Measurements from ENCODE around the gene TCL1A. TPM values are rescaled to one million over a fixed set of nuclear protein-coding genes. Genes with fewer than 3 reads are reported as not detected.

Gene TCL1A
- total and polyA plus RNA-seq, 10 of the 15 experiments (the other 5 are each of a cell fraction or from before 2014, with no cell fraction given) = 5.9 to 283 (median 113) TPM

GRCh38 chr14:95725685-95726336, 11.9 kb upstream of the TCL1A start (continued):
- TF ChIP-seq FOXK2 (IDR thresholded peaks at IDR 0.05) = no peak
- peak; percentile 18; the same call in 1 of the 2 replicates for TF ChIP-seq CREM (IDR thresholded peaks at IDR 0.05; ENCODE audit: low read depth)
- TF ChIP-seq NFXL1 (IDR thresholded peaks at IDR 0.05; ENCODE audit: borderline replicate concordance) = no peak
- TF ChIP-seq EP300 (IDR thresholded peaks at IDR 0.05; ENCODE audit: borderline replicate concordance in 1 of 2, control insufficient read depth in 1 of 2, low read depth in 2 of 2, low read length in 2 of 2) = peak in 1 of 2 experiments; percentile 28; a peak in 1 of 4 replicates
- no peak for TF ChIP-seq ASH2L (IDR thresholded peaks at IDR 0.05; ENCODE audit: borderline replicate concordance, low read depth)
- peak; percentile 66; the same call in 1 of the 2 replicates for TF ChIP-seq NR2F1 (conservative IDR thresholded peaks at IDR 0.05)
- no peak; the same call in 1 of the 2 replicates for TF ChIP-seq TARDBP (IDR thresholded peaks at IDR 0.05; ENCODE audit: borderline replicate concordance)
- TF ChIP-seq MTA2 (IDR thresholded peaks at IDR 0.05; ENCODE audit: low read depth) = peak; percentile 57; the same call in 1 of the 2 replicates
- no peak for TF ChIP-seq USF2 (IDR thresholded peaks at IDR 0.05; ENCODE audit: borderline replicate concordance, low read depth, low read length)
- no peak for TF ChIP-seq WRNIP1 (IDR thresholded peaks at IDR 0.05; ENCODE audit: borderline replicate concordance, low read depth, low read length)
- 0 out of 2 replicates have a peak, but pooled peaks have one; percentile 23 for TF ChIP-seq RELB (IDR thresholded peaks at IDR 0.05; ENCODE audit: low read depth)
- TF ChIP-seq RAD21 (IDR thresholded peaks at IDR 0.05; ENCODE audit: insufficient read depth, low read depth, low read length) = peak; percentile 45; the same call in 1 of the 2 replicates
- TF ChIP-seq NR2C2 (IDR thresholded peaks at IDR 0.05; ENCODE audit: borderline replicate concordance, control insufficient read depth, insufficient read length, low read depth) = no peak
- TF ChIP-seq IRF5 (IDR thresholded peaks at IDR 0.05; ENCODE audit: borderline replicate concordance) = no peak
- TF ChIP-seq GABPA (IDR thresholded peaks at IDR 0.05; ENCODE audit: low read depth) = no peak
- no peak for TF ChIP-seq ZBED1 (IDR thresholded peaks at IDR 0.05; ENCODE audit: borderline replicate concordance)
- TF ChIP-seq EGR1 (IDR thresholded peaks at IDR 0.05; ENCODE audit: borderline replicate concordance in 1 of 2, low read depth in 2 of 2, low read length in 2 of 2) = no peak
- no peak for TF ChIP-seq SIN3A (IDR thresholded peaks at IDR 0.05; ENCODE audit: low read depth, low read length)
- TF ChIP-seq E4F1 (IDR thresholded peaks at IDR 0.05; ENCODE audit: borderline replicate concordance, partially characterized antibody) = no peak
- no peak for TF ChIP-seq FOXM1 (IDR thresholded peaks at IDR 0.05; ENCODE audit: low read depth, low read length)
- TF ChIP-seq RCOR1 (conservative IDR thresholded peaks at IDR 0.05; ENCODE audit: low read depth, low read length) = 0 out of 2 replicates have a peak, but pooled peaks have one; percentile 51

Data from GM12878 (cell line).